ENCODE data around the gene CA12. TPM values are rescaled to one million over a fixed set of nuclear protein-coding genes. Genes with fewer than 3 reads are reported as not detected.

The CA12 gene
- total RNA-seq, 1 donor from 2014 or later, result 6.7 TPM

GRCh38 chr15:63368503-63368902 is 13.1 kb downstream of the CA12 start:
- TF ChIP-seq CTCF (IDR thresholded peaks at IDR 0.05), result no peak
- H3K27ac ChIP-seq, result no peak overlapping the region
- no peak for DNase-seq

GRCh38 chr15:63367900-63368299 is 13.7 kb downstream of the CA12 start:
- H3K27ac ChIP-seq, result no peak overlapping the region
- no peaks in the 10 kb centered on the region for H3K36me3 ChIP-seq
- no peak for TF ChIP-seq CTCF (IDR thresholded peaks at IDR 0.05)
- H3K9me3 ChIP-seq, result no peaks in the 10 kb centered on the region
- intact Hi-C loops (cut with DNase I), result no loop called here
- DNase-seq (no peak), ATAC-seq (no peak)
- no peaks in the 10 kb centered on the region for H3K4me1 ChIP-seq
- H3K27me3 ChIP-seq, result no peaks in the 10 kb centered on the region
- no peak overlapping the region for H3K4me3 ChIP-seq

More at GRCh38 chr15:63368503-63368902, 13.1 kb downstream of the CA12 start:
- intact Hi-C loops (cut with DNase I), result no loop called here
- H3K36me3 ChIP-seq, result no peaks in the 10 kb centered on the region
- H3K27me3 ChIP-seq, result no peaks in the 10 kb centered on the region
- no peaks in the 10 kb centered on the region for H3K9me3 ChIP-seq
- H3K4me1 ChIP-seq, result no peaks in the 10 kb centered on the region
- ATAC-seq, result no peak
- H3K4me3 ChIP-seq, result no peak overlapping the region

- ATAC-seq (peak; percentile 40), DNase-seq (no peak)
- H3K4me1 ChIP-seq, result no peaks in the 10 kb centered on the region
- H3K27ac ChIP-seq, result peak overlapping the region; percentile 30
- H3K36me3 ChIP-seq, result no peaks in the 10 kb centered on the region
- intact Hi-C loops (cut with DNase I), result no loop called here
- H3K27me3 ChIP-seq, result no peaks in the 10 kb centered on the region
- no peak overlapping the region for H3K4me3 ChIP-seq
- TF ChIP-seq CTCF (IDR thresholded peaks at IDR 0.05), result no peak
- no peaks in the 10 kb centered on the region for H3K9me3 ChIP-seq
Observed at GRCh38 chr15:63367390-63367789, 14.3 kb downstream of the CA12 start.

- H3K27ac ChIP-seq, result no peak overlapping the region
- H3K9me3 ChIP-seq, result no peaks in the 10 kb centered on the region
- no peak for DNase-seq
- no peaks in the 10 kb centered on the region for H3K4me1 ChIP-seq
- H3K4me3 ChIP-seq, result no peak overlapping the region
- intact Hi-C loops (cut with DNase I), result no loop called here
- no peak for ATAC-seq
- no peak for TF ChIP-seq CTCF (IDR thresholded peaks at IDR 0.05)
- no peaks in the 10 kb centered on the region for H3K27me3 ChIP-seq
- H3K36me3 ChIP-seq, result no peaks in the 10 kb centered on the region
Observed at GRCh38 chr15:63366451-63366850, 15.2 kb downstream of the CA12 start.

- intact Hi-C loops (cut with DNase I), result no loop called here
- TF ChIP-seq CTCF (IDR thresholded peaks at IDR 0.05), result no peak
- H3K27me3 ChIP-seq, result no peaks in the 10 kb centered on the region
- no peak overlapping the region for H3K4me3 ChIP-seq
- no peak overlapping the region for H3K27ac ChIP-seq
- no peak for DNase-seq
- H3K9me3 ChIP-seq, result no peaks in the 10 kb centered on the region
- no peaks in the 10 kb centered on the region for H3K36me3 ChIP-seq
- ATAC-seq, result no peak
- no peaks in the 10 kb centered on the region for H3K4me1 ChIP-seq
Observed at GRCh38 chr15:63365273-63365680, 16.4 kb downstream of the CA12 start.

Data from upper lobe of right lung (tissue), 1 donor.